ENCODE results near the gene CYP2B6.

CYP2B6 gene

DNA sequence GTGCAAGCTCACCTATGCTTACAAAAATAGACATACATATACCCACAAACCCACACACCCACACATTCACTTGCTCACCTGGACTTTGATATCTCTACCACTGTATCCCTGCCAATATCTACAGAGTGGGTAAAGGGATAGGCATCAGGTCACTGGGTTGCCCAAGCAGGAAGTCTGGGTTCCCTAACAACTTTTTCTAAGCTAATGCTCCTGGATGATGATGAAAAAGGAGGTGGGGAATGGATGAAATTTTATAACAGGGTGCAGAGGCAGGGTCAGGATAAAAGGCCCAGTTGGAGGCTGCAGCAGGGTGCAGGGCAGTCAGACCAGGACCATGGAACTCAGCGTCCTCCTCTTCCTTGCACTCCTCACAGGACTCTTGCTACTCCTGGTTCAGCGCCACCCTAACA, at the start of gene CYP2B6:
CYP2B6 (plus strand) TSS at position 311 of the 410 bp plus-strand sequence; CDS start at position 335, 24 bp downstream.
- TF ChIP-seq, protein P1, sequence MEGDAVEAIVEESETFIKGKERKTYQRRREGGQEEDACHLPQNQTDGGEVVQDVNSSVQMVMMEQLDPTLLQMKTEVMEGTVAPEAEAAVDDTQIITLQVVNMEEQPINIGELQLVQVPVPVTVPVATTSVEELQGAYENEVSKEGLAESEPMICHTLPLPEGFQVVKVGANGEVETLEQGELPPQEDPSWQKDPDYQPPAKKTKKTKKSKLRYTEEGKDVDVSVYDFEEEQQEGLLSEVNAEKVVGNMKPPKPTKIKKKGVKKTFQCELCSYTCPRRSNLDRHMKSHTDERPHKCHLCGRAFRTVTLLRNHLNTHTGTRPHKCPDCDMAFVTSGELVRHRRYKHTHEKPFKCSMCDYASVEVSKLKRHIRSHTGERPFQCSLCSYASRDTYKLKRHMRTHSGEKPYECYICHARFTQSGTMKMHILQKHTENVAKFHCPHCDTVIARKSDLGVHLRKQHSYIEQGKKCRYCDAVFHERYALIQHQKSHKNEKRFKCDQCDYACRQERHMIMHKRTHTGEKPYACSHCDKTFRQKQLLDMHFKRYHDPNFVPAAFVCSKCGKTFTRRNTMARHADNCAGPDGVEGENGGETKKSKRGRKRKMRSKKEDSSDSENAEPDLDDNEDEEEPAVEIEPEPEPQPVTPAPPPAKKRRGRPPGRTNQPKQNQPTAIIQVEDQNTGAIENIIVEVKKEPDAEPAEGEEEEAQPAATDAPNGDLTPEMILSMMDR (IDR thresholded peaks at IDR 0.05; ENCODE audit: insufficient read depth, low read length, missing control alignments): no peak
- POLR2A ChIA-PET: no interaction called here
- no peak for DNase-seq (ENCODE audit: low read depth, low spot score)
- no peak within 1 kb of the TSS for H3K4me3 ChIP-seq (ENCODE audit: low read depth, low read length)
- CTCF ChIA-PET: no interaction called here

DNA sequence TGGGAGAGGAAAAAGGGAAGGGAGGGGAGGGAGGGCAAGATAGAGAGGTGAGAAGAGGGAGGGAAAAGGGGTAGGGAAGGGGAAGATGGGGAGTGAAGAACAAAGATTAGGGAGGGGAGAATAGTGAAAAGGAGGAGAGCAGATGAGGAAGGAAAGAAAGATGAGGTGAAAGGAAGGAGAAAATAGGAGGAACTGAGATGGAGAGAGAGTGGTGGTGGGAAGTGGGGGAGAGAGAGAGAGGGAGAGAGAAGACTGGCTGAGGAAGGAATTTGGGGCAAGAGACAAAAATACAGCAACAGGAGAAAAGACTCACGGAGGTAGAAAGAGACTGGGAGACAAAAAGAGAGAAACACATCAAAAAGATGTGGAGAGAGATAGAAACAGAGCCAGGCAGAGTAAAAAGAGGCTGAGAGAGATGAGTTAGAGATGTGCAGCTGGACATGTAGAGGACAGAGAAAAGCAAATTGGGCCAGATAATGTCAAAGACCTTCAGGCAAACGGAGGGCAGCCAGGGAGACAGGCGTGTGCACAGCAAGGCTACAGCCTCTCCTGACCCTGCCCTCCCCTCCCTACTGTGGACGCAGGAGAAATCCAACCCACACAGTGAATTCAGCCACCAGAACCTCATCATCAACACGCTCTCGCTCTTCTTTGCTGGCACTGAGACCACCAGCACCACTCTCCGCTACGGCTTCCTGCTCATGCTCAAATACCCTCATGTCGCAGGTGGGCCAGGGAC, 49.4 kb upstream of the CYP2B6 start:
- POLR2A ChIA-PET: no interaction called here
- TF ChIP-seq, protein P1 (IDR thresholded peaks at IDR 0.05; ENCODE audit: insufficient read depth, low read length, missing control alignments): no peak
- CTCF ChIA-PET: no interaction called here
- no peak for DNase-seq (ENCODE audit: low read depth, low spot score)
- H3K4me3 ChIP-seq (ENCODE audit: low read depth, low read length): no peak overlapping the region

DNA sequence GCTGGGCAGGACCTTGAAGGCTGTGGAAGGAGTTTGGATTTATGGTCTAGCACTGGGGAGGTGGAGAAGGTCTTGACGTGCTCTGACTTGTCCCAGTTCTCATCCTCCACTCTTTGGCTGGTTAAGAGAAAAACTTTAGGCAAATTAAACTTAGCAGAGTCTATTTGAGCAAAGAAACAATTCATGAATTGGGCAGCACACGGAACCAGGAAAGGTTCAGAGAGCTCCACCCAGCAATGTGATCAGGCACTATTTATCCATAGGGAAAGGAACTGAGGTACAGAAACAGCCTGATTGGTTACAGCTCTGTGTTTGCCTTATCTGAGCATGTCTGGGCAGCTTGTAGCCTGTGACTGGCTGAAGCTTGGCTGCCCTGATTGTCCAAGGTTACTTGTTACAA, 45.4 kb upstream of the CYP2B6 start:
- DNase-seq (ENCODE audit: low read depth, low spot score): no peak
- TF ChIP-seq, protein P1 (IDR thresholded peaks at IDR 0.05; ENCODE audit: insufficient read depth, low read length, missing control alignments): no peak
- ChIA-PET CTCF (no interaction called here), POLR2A (no interaction called here)
- no peak overlapping the region for H3K4me3 ChIP-seq (ENCODE audit: low read depth, low read length)

DNA sequence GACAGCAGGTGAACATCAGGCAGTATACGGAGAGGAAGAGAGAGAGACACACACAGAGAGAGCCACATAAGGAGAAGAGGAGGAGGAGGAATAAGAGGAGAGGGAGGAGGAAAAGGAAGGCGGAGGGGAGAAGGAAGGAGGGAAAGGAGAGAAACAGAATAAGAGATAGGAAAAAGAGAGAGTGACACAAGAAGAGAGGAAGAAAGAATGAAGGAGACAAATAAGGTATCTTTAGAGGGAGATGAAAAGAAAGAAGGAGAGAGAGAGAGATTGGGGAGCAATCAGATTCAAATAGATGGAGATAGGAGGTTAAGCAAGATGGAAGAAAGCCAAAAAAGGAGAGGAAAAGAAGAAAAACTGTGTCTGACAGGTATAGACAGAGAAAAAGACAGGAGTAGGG, 44.0 kb upstream of the CYP2B6 start:
- TF ChIP-seq, protein P1 (IDR thresholded peaks at IDR 0.05; ENCODE audit: insufficient read depth, low read length, missing control alignments): no peak
- POLR2A ChIA-PET: no interaction called here
- CTCF ChIA-PET: no interaction called here
- H3K4me3 ChIP-seq (ENCODE audit: low read depth, low read length): no peak overlapping the region
- no peak for DNase-seq (ENCODE audit: low read depth, low spot score)

DNA sequence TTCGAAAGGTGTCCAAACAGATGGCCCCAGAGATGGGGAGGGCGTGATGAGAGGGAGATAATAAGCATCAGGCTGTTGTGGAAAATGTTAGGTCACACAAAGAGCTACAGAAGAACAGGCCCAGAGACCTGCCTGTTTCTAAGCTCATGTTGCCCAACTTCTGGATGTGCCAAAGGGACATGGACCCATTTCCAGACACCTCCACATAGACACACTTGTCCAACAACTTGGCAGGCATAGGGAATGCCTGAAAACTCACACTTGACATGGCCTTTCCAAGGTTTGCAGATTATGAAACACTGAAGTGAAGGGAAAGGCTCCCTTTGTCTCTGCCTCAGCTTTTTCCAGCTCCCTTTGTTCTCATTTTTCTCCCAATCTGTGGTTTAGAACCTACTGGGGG, 43.5 kb upstream of the CYP2B6 start:
- POLR2A ChIA-PET: no interaction called here
- H3K4me3 ChIP-seq (ENCODE audit: low read depth, low read length): no peak overlapping the region
- CTCF ChIA-PET: no interaction called here
- TF ChIP-seq, protein P1 (IDR thresholded peaks at IDR 0.05; ENCODE audit: insufficient read depth, low read length, missing control alignments): no peak
- DNase-seq (ENCODE audit: low read depth, low spot score): no peak

DNA sequence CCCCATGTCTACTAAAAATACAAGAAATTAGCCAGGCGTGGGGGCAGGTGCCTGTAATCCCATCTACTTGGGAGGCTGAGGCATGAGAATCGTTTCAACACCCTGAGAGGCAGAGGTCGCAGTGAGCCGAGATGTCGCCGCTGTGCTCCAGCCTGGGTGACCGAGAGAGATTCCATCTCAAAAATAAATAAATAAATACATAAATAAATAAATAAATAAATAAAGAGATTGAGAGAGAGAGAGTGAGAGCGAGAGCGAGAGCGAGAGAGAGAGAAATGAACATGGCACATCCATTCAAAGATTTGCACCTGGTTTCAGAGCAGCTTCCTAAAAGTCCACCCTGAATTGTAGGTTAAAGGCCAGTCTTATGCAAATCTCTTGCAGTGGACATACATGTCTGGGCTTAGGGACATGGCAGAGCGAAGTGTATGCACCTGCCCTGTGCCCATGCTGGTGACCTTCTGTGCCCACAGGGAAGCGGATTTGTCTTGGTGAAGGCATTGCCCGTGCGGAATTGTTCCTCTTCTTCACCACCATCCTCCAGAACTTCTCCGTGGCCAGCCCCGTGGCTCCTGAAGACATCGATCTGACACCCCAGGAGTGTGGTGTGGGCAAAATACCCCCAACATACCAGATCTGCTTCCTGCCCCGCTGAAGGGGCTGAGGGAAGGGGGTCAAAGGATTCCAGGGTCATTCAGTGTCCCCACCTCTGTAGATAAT, 42.3 kb upstream of the CYP2B6 start:
- no peak for DNase-seq (ENCODE audit: low read depth, low spot score)
- ChIA-PET POLR2A (no interaction called here), CTCF (no interaction called here)
- H3K4me3 ChIP-seq (ENCODE audit: low read depth, low read length): no peak overlapping the region
- TF ChIP-seq, protein P1 (IDR thresholded peaks at IDR 0.05; ENCODE audit: insufficient read depth, low read length, missing control alignments): no peak

Measured in AG04449 (cell line).